NCI-H2227 treated with DMSO at 0.1 percent for 48 hours (cell line): ENCODE results near the gene ATP2A3.

ENCODE experiments used
- DNase-seq: peaks from one replicate; lab custom pipeline; 2025; lab: John Stamatoyannopoulos, UW

ATP2A3 gene

DNA sequence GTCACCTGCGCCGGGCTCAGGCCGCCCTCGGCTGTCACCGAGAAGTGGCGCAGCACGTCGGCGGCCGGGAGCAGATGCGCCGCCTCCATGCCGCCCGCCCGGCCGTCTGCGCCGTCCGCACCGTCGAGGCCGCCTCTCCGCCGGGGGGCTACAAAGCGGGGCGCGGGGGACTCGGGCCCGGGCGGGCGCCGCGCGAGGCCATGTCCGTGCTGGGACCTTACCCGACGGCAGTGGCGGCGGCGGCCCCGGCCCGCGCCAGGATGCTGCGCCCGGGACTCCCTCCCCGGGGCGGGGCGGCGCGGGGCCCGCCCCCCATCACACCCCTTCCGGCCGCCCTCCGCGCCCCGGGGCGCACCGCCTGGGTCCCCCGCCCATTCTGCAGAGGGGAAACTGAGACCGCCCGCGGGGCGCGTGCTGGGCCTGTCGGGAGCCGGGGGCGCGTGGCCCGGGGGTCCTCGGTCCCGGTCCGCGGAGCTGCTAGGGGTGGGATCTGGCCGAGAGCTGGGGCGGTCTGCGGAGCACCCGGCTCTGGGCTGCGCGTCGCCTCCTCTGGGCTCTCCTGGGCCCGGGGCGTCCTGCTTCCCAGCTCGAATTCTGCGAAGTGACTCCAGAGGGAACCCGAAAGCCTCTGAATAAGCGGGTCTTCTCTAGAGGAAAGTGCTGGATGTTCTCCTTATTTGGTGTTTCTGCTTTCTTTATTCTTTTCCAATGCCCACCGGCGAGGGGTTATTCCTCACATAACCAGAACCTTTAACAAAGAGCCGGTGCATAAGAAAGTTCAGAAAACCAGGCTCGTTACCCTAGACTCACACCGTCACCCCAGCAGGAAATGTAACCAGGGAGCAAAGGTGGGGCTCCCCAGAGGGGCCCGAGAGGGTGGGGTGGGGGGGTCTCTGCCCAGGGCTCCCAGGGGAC lies at the start of gene ATP2A3:
TSS of gene ATP2A3 (minus strand) at position 235 of the 915 bp plus-strand sequence. CDS start at position 89, 146 bp downstream.
- no peak for DNase-seq

- no peak for DNase-seq
Observed at GRCh38 chr17:4010754-4011153, 46.5 kb upstream of the ATP2A3 start.

GRCh38 chr17:4009186-4009785 lies 45.0 kb upstream of the ATP2A3 start:
- no peak for DNase-seq

DNA sequence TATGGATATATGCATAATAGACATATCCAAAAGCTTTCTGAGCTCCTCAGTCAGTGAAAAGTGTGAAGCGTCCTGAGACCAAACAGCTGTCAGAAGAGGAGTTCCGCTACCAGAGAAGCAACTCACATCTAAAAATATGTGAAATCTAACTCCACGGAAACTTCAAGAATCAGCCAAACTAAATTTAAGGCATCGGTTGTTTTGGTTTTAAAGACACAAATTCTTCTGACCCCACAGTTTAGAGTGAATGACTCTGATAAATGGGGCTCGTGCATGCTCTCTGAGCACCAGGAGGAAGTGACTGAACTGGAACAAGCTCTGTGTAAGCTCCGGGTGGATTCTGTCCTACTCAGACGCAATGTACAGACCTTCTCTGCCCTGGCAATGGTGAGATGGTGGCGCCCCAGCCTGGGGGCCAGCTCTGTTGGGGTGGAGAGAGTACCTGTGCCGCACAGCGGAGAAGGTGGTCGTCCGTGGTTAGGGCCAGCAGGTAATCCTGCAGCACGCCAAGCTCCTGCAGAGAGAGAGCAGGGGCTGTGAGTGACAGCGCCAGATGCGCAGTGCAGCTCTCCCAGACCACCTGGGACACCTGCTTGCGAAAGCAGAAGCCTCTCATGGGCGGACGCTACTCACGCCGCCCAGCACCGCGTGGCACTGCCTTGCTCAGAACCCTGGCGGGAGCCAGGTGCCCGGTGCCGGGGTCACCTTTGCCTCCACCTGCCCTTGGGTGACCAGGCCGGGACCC lies 44.4 kb upstream of the ATP2A3 start:
- DNase-seq: no peak

DNA sequence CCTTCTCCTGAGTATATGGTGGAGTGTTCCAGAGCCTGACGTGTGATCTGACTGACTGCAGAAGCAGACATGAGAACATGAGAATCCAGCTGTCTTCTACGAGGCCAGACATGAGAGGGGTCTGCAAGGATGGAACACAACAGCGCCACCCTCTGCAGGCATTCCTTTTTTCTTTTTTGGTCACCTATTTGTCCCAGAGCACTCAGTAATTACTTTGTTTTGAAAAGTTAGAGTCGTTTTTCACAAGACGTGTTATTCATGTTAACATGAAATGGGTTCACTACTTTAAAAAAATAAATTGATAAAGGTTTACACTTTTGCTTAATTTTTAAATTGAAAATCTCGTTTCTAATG lies 43.8 kb upstream of the ATP2A3 start:
- DNase-seq: no peak

DNA sequence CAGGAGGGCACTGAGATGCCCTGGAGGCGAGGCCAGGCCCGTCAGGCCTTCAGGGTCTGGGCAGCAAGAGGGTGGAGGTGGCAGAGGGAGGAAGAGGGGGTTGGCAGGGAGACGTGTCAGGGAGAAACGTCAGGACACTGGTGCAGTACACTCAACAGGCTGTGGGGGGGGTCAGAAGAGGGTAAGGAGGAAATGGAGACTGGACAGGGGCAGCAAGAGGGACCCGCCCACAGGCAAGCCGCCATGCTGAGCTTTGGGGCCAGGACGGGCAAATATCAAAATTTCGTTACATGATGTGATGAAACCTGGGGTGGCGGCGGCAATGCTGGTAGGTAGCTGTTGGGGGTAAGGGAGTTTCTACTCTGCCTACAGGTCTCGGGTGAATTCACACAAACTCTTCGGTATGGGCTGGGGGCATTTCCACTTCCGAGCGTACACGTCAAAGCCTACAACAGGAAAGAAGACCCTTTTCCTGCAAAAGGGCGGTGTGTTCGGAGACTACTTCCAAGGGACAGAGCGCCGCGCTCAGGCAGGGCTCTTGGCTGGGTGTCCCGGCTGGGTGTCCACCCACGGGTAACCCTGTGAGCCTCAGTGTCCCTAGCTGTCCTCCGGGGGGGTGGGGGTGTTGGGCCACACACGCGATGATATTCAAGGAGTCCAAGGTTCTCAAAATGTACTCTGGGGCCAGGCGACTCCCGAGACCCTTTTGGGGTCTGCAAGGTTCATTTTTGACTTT lies 43.3 kb upstream of the ATP2A3 start:
- DNase-seq: no peak

DNA sequence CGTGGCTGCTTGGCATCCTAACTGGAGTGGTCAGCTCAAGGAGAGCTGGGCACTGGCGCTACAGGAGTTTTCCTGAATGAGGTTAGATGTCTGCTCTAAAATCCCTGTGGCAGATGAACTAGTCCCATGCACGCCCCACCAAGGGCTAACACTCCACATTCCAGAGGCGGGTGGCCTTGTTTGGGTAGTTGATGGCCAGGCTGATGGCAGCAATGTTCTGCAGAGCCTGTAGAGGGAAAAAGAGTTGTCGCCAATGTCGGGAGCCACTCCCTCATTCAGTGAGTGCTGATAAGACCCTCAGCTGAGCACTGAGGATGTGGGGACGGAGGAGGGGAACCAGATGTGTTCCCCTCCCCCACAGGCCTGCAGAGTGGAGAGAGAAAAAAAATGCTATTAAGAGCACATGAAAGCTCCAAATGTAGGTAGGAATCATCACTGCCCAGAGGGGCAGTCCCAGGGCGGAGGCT lies 42.5 kb upstream of the ATP2A3 start:
- DNase-seq: no peak

DNA sequence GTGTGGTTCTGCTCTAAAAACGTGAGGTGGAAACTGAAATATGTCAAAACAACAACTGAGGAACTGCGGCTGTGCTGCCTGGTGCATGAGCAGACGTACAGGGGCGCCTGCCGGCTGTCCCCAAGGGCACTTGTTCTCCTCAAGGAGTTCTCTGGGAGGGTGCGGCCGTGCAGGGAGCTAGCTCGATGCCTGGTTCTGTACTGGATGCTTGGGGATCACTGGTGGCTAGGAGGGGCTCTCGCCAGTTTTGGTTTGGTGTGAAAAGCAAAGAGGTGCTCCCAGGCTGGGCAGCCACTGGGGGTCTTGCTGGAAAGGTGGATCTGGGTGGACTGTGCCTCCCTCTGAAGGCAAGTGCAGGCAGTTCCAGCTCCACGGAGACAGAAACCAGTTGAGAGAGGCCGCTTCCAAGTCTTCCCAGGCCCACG lies 41.9 kb upstream of the ATP2A3 start:
- no peak for DNase-seq

DNA sequence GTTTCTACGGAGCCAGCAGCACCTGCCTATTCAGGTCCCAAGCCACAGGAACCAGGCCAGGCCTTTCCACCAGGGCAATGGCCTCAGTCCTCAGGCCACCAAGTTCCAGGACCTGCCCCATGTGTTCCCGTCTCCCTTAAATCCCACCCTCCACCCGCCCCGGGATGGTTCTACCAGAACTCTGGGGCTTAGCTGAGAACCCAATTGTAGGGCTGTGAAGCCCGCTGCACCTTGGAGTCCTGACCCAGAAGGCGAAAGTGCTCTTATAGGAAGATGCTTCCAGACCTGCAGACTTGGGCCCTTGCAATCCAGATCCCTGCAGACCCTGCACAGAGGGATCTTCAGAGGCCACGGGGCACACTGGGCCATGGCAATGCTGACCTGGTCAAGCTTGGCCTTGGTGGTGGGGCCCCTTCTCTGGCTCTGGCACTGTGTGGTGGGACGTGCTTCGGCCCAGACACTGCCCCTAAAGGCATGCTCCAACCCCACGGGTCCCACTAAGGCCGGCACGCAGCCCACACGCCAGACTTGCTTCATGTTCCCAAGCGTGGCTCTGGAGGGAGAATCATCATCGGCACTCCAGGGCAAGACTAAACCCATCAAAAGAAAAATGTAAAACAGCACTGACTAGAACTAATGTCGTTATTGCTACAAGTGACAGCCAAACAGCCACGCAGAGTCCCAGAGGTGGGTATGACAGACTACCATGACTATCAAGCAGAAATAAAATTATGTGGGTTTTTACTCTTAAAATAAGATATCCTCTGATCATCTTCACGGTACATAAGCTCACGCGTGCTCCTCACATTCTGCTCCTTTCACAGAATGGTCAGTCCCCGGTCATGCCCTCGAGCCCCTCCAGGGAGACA lies 41.3 kb upstream of the ATP2A3 start:
- no peak for DNase-seq

DNA sequence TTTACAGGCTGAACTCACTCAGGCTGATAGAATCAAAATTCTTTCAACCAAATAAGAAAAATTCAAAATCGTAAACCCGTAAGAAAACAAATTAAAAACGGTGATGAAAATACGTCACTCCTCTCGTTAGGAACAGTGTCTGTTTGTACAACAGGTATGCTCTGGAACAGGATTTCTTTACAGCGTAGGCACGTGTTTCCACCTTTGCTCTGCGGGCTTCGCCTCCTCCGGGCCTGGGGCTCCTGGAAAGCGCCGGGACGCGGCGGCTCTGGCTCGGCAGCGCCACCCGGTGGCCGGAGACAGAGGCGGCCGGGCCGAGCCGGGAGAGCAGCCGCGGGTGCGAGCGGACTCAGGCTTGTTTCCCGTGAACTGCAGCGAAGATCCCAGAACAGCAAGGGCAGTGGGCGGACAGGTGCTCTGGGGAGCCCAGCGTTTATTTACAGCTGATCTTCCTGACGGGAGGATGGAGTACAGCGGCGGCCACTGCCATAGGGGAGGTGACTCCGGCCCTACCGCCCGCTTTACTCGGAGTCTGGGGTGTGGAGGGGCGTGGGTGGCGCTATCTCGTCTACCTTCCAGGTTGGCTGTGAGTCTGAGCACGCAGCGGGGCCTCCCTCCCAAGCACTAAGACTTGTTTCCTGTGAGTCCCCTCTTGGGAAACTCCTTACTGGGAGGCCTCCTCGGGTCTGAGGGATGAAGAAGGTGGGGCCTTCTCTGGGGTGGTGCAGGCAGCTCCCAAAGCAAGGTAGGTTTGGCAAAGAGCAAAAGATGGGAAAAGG lies 40.5 kb upstream of the ATP2A3 start:
- no peak for DNase-seq

- DNase-seq: no peak
Observed at GRCh38 chr17:4003501-4004421, 39.5 kb upstream of the ATP2A3 start.

DNA sequence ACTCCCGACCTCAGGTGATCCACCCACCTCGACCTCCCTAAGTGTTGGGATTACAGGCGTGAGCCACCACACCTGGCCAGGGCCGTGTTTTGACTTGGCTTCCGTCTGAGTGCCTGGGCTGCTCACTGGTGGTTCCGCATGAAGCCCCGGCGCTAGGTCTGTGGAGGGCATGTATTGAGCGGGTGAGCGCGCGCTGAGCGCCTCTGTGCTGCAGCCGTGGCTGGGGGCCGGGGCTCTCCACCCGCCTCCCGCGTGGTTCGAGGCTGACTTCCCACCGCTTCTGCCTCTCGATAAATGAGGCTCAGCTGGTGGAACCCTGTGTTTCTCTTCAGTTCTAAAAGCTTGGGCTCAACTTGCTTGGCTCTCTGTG lies 38.9 kb upstream of the ATP2A3 start:
- DNase-seq: no peak

DNA sequence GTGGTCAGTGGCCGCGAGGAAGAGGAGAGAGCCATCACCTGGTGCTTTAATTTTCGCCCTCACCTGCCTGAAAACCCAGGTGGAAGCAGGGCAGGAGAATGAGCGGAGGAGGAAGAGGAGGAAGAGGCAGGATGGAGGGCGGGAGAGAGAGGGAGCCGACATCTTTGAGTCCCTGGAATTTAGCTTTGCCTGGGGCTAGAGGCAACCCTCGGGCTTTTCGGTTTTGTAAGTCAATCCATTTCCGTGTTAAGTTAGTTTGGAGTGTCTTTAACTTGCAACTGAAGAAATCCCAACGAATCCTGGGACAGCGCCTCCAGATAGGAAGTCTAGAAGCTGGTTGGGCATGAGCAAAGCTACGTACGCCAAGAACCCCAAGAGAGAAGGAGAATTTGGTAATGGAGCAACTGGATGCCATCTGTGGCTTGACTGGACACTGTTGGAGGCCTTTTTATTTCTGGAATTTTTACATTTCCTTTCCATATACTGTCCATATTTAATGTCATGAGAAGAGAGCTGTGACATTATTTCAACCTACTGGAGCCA lies 36.9 kb upstream of the ATP2A3 start:
- DNase-seq: no peak

DNA sequence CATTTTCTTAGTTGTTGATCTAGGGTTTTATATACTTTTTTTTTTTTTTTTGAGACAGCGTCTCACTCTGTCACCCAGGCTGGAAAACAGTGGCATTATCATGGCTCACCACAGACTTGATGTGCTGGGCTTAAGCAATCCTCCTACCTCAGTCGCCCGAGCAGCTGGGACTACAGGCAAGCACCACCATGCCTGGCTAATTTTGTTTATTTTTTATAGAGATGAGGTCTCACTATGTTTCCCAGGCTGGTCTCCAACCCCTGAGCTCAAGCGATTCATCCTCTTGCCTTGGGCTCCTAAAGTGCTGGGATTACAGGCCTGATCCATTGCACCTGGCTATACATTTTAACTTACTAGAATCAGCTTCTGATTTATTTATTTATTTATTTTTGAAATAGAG lies 34.2 kb upstream of the ATP2A3 start:
- DNase-seq: no peak

- no peak for DNase-seq
Observed at GRCh38 chr17:3995067-3995466, 30.8 kb upstream of the ATP2A3 start.

DNA sequence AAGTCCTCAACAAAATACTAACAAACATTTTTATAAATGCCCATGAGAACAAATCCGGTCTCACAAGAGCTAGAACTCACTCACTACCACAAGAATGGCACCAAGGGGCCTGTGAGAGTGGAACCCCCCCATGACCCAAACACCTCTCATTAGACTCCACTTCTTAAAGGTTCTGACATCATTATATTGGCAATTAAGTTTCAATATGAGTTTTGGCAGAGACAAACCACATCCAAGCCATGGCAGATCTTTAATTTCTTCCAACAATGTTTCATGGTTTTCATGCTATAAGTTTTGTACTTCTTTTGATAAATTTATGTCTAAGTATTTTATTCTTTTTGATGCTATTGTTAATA lies 30.0 kb upstream of the ATP2A3 start:
- no peak for DNase-seq

GRCh38 chr17:3993493-3994220 lies 29.4 kb upstream of the ATP2A3 start:
- no peak for DNase-seq

DNA sequence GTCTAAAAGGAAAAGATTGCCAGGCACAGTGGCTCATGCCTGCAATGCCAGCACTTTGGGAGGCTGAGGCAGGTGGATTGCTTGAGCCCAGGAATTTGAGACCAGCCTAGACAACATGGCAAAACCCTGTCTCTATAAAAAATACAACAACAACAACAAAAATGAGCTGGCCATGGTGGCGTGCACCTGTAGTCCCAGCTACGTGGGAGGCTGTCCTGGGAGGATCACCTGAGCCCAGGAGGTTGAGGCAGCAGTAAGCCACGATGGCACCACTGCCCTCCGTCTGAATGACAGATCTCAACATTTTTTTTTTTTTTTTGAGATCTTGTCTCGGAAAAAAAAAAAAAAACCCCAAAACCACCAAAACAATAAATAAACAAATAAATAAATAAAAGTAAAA lies 28.1 kb upstream of the ATP2A3 start:
- DNase-seq: no peak
